NK-92 treated with Interleukin-12 subunit alpha and Interleukin-12 subunit beta, amount 100 ng/mL, for 24 hours (cell line): ENCODE results near the gene TCEANC2.

Experiments used
- DNase-seq: peaks from one replicate; lab custom pipeline; 2025; lab: John Stamatoyannopoulos, UW

The TCEANC2 gene

GRCh38 chr1:54136269-54136896, 83.0 kb downstream of the TCEANC2 start:
- DNase-seq = no peak

DNA sequence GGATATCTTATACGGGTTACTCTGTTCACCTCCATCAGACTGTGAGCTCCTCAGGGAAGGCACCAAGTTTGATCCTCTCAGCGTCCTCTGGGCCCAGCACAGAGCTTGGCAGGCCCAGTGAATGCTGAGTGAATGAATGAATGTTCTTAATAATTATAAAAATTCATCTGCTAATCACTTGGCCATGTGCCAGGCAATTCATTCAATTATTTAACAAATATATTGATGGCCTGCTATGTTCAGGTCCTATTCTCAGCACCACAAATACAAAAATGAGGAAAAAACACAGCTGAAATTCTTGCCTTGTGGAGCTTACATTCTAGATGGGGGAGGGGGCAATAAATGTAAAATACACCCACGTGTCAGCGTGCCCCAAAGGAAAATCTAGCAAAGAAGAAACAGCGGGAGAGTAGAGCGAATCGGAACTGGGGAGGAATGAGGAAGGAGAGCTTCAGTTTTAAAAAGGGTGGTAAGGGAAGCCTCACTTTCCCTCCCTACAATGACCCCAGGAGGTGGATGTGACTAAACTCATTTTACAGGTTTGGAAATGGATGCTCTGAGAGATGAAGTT, 83.6 kb downstream of the TCEANC2 start:
- no peak for DNase-seq

GRCh38 chr1:54137534-54138061, 84.2 kb downstream of the TCEANC2 start:
- no peak for DNase-seq

DNA sequence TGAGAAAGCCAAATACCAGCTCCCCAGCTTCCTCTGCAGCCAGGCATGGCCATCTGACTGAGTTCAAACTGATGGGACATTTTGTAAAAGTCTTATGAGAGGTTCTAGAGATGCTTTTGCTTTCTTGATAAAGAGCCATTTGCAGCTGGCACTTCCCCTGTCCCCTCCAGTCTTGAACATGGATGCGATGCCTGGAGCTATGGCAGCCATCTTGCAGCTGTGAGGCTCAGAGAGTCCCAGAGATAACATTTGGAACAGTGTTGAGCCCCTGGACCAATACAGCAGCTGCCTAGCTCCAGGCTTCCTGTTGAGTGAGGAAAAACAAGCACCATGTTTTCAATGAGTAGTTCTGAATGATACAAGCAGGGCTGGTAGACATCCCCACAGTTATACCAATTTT, 85.6 kb downstream of the TCEANC2 start:
- no peak for DNase-seq

GRCh38 chr1:54139711-54140110, 86.3 kb downstream of the TCEANC2 start:
- DNase-seq = no peak

- DNase-seq = no peak
Measured at GRCh38 chr1:54142146-54142900, 88.9 kb downstream of the TCEANC2 start.

DNA sequence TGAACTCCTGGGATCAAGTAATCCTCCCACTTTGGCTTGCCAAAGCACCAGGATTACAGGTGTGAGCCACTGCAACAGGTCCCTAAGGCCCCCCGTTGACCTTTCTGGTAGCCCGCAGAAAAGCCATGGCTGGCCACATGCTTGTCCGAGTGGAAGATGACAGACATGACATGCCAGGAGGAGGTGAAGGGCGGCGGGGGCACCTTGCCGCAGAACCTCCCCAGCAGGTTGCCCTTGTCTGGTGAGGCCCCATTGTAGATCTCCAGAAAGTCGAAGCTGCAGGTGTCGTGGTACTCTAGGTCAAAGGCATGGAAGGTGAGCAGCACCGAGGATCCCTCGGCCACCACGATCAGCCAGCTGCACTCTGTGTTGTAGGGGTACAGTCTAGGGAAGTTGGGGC, 91.0 kb downstream of the TCEANC2 start:
- no peak for DNase-seq

DNA sequence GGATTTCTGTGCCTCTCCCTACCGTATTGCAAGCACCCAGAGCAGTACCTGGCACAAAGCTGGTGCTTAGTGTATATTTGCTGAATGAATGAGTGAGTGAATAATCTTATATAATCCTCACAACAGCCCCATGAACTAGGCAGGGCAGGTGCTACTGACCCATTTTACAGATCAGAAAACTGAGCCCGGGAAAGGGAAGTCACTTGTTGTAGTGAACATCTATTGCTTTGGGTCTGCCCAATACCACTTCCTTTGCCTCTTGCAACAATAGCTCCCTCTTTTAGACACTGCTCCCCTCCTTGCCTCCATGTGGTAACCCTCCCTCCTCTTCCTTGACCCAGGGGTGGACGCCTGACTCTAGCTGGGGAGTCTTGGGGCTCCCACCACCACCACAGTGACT, 96.3 kb downstream of the TCEANC2 start:
- no peak for DNase-seq

DNA sequence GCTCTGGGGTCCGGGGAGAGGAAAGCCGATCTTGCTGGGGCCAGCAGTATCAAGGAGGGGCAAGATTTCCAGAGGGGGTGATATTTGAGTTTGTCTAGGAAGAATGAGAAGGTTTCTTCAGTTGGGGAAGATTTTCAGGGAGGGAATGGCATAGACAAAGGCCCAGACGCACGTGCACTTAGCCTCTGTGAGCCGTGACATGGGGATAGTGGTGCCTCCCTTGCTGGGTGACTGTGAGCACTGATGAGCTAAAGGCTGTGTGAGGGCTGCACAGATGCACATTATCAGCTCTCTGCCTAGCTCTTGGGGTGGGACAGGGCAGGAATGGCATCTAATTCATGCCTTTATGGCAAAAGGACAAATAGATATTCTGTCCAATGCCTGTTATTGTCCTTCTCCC, 97.6 kb downstream of the TCEANC2 start:
- no peak for DNase-seq

DNA sequence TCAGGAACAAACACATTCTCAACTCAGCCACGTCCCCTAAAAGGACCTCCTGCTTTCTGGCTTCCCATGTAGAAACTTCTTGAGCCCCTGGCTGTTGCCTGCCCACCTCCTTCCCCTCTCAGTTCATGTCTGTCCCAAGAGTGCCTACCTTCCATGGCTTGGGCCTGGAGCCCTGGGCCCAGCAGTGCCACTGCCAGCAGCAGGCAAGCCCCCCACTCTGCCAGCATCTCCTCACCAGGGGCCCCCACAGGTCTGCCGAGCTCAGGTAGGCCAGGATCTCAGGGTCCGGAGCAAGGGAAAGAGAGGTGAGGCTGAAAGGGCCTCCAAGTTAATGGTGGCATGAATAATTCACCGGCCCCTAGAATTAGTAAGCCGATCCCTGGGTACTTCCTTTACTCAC, 99.3 kb downstream of the TCEANC2 start, which contains the start of gene CDCP2:
CDCP2 (minus strand) TSS at position 305 of the 400 bp plus-strand sequence; CDS start at position 227, 78 bp downstream.
- DNase-seq = no peak

- DNase-seq = no peak
Measured at GRCh38 chr1:54153535-54154439, 100.4 kb downstream of the TCEANC2 start.
